CD14-positive monocyte (primary cell): ENCODE results near the gene MSH6. TPM values are rescaled to one million over a fixed set of nuclear protein-coding genes. Genes with fewer than 3 reads are reported as not detected.

Source experiments
- DNase-seq, 3 donors: peaks; one replicate each; pipeline ENCODE4 v3.0.0-alpha.2; 2011 to 2022
- H2AFZ ChIP-seq: 2 replicates; pipeline ENCODE4 v1.6.0; 2012; ENCODE audit warnings: mild to moderate bottlenecking, low read depth, low read length, inconsistent platforms; ENCODE audit not compliant: insufficient read depth, poor library complexity, severe bottlenecking
- H3K27ac ChIP-seq, 2 donors: 1 replicate in 1 of 2; 2 replicates in 1 of 2; pipeline ENCODE4 v1.5.1; 2012 to 2013; ENCODE audit warnings: low read length in 2 of 2, control low read depth in 1 of 2, inconsistent platforms in 1 of 2, low read depth in 1 of 2, mild to moderate bottlenecking in 1 of 2
- H3K27me3 ChIP-seq, 2 donors: one replicate each; pipeline versions ENCODE4 v1.6.0 to v1.6.1; 2011 to 2013; ENCODE audit warnings: low read length in 2 of 2; ENCODE audit not compliant: control insufficient read depth in 2 of 2, insufficient read depth in 2 of 2
- H3K36me3 ChIP-seq, 2 donors: replicated peaks in 1 of 2; 1 replicate in 1 of 2; 2 replicates in 1 of 2; pipeline versions ENCODE4 v1.5.1 to v1.6.1; 2012 to 2013; ENCODE audit warnings: low read length in 2 of 2, control low read depth in 1 of 2, inconsistent platforms in 1 of 2, mild to moderate bottlenecking in 1 of 2; ENCODE audit not compliant: insufficient read depth in 2 of 2, control insufficient read depth in 1 of 2
- H3K4me1 ChIP-seq, 2 donors: 1 replicate in 1 of 2; 2 replicates in 1 of 2; pipeline versions ENCODE4 v1.5.1 to v1.6.1; 2012 to 2013; ENCODE audit warnings: low read length in 2 of 2, control low read depth in 1 of 2, inconsistent platforms in 1 of 2, mild to moderate bottlenecking in 1 of 2, moderate library complexity in 1 of 2; ENCODE audit not compliant: insufficient read depth in 2 of 2, control insufficient read depth in 1 of 2
- H3K4me2 ChIP-seq: replicated peaks from 2 replicates; pipeline ENCODE3; 2012; ENCODE audit warnings: low read length, moderate library complexity, mild to moderate bottlenecking; ENCODE audit not compliant: poor library complexity, severe bottlenecking; ENCODE audit errors: extremely low read depth
- H3K4me3 ChIP-seq, 3 experiments: fragments of 200-600 bp in 1 of 3; sonication (generic) in 1 of 3; replicated peaks in 1 of 3; 1 replicate in 2 of 3; 2 replicates in 1 of 3; pipeline ENCODE4 v1.5.1; 2011 to 2013; ENCODE audit warnings: low read length in 3 of 3, mild to moderate bottlenecking in 3 of 3, control low read depth in 2 of 3, low read depth in 2 of 3, inconsistent platforms in 1 of 3, moderate library complexity in 1 of 3
- H3K79me2 ChIP-seq: 2 replicates; pipeline ENCODE4 v1.6.0; 2012; ENCODE audit warnings: mild to moderate bottlenecking, control low read depth, inconsistent platforms, low read length, moderate library complexity; ENCODE audit not compliant: insufficient read depth
- H3K9ac ChIP-seq: 2 replicates; pipeline ENCODE4 v1.6.0; 2017; ENCODE audit warnings: low read length, mild to moderate bottlenecking; ENCODE audit not compliant: insufficient read depth, poor library complexity, severe bottlenecking
- H3K9me3 ChIP-seq, 2 donors: replicated peaks in 1 of 2; 1 replicate in 1 of 2; 2 replicates in 1 of 2; pipeline versions ENCODE4 v1.5.1 to v1.6.1; 2012 to 2013; ENCODE audit warnings: low read length in 2 of 2, control low read depth in 1 of 2; ENCODE audit not compliant: control insufficient read depth in 1 of 2, insufficient read depth in 1 of 2
- H4K20me1 ChIP-seq: 2 replicates; pipeline ENCODE4 v1.6.0; 2012; ENCODE audit warnings: mild to moderate bottlenecking, low read length, control low read depth, moderate library complexity; ENCODE audit not compliant: insufficient read depth
- H3K27ac Mint-ChIP-seq, 7 donors: one replicate each; pipeline ENCODE4 v1.8.0; 2020; ENCODE audit warnings: mild to moderate bottlenecking in 7 of 7, mixed read lengths in 7 of 7, moderate library complexity in 6 of 7, inconsistent platforms in 2 of 7
- H3K27me3 Mint-ChIP-seq, 3 donors: one replicate each; pipeline ENCODE4 v1.8.0; 2021 to 2022; ENCODE audit warnings: low read depth in 3 of 3, mild to moderate bottlenecking in 3 of 3, mixed read lengths in 3 of 3, moderate library complexity in 3 of 3, inconsistent platforms in 1 of 3
- H3K36me3 Mint-ChIP-seq, 2 donors: one replicate each; pipeline ENCODE4 v1.8.0; 2020; ENCODE audit warnings: mixed read lengths in 2 of 2, inconsistent platforms in 1 of 2, mild to moderate bottlenecking in 1 of 2
- H3K4me1 Mint-ChIP-seq: one replicate; pipeline ENCODE4 v1.8.0; 2020; ENCODE audit warnings: mild to moderate bottlenecking, mixed read lengths
- H3K4me3 Mint-ChIP-seq, 2 donors: one replicate each; pipeline ENCODE4 v1.8.0; 2020; ENCODE audit warnings: mild to moderate bottlenecking in 2 of 2, mixed read lengths in 2 of 2, moderate library complexity in 1 of 2
- H3K9me3 Mint-ChIP-seq, 7 donors: one replicate each; pipeline ENCODE4 v1.8.0; 2020 to 2022; ENCODE audit warnings: mixed read lengths in 7 of 7, mild to moderate bottlenecking in 6 of 7, moderate library complexity in 6 of 7, inconsistent platforms in 2 of 7
- CTCF ChIP-seq: fragments of 200-600 bp; IDR thresholded peaks from one replicate; pipeline ENCODE4 v1.8.0; 2022; ENCODE audit warnings: antibody characterized with exemption, mild to moderate bottlenecking
- WGBS: methylation state at CpG from one replicate; pipeline ENCODE4 v1.1.5; 2013; ENCODE audit warnings: missing lambda C conversion rate; ENCODE audit not compliant: insufficient coverage; 5-methylcytosine and 5-hydroxymethylcytosine counted together
- intact Hi-C, 2 donors: fragments of 100-400 bp; cut with micrococcal nuclease; formaldehyde crosslinking; loops; one replicate each; pipeline versions ENCODE4 v1.15.0 to v1.15.1; 2023
- polyA minus RNA-seq: library from RNA; depleted of rRNA, polyadenylated mRNA; stranded (reverse); fragments of >200 nt; gene quantifications from 2 replicates; pipeline ENCODE4 v1.2.3, GENCODE V29; 2012
- polyA plus RNA-seq, 3 donors: library from polyadenylated mRNA; depleted of rRNA in 1 of 3; unstranded in 2 of 3; stranded (reverse) in 1 of 3; fragments of 300-500 nt in 2 of 3; fragments of >200 nt in 1 of 3; fragmentation: Illumina TruSeq in 2 of 3; gene quantifications; 1 replicate in 2 of 3; 2 replicates in 1 of 3; pipeline ENCODE4 v1.2.3, GENCODE V29; 2012 to 2021
- total RNA-seq, 12 experiments: library from RNA in 1 of 12; stranded (reverse) in 1 of 12; fragments of 120-200 nt in 1 of 12; gene quantifications; one replicate each; pipeline ENCODE4 v1.2.4 and lab custom pipeline; 2013 to 2026; ENCODE audit warnings: mixed read lengths in 6 of 12, inconsistent platforms in 1 of 12

MSH6 gene
- 22.1 TPM for total RNA-seq (2013)
- polyA plus RNA-seq (1 to 10 TPM; 4.1 to 6.5 (median 6.0) TPM), polyA minus RNA-seq (5.0 and 9.6 TPM in 2 replicates), total RNA-seq (lab: John Stamatoyannopoulos, UW) (10.3 to 69.0 (median 29.1) reads per million in 11 experiments)

- Mint-ChIP-seq H3K4me3 (peak within 1 kb of the TSS; percentile 84 to 92), H3K27ac (peak within 1 kb of the TSS; percentile 78 to 93 (median 88)), H3K27me3 (peaks cover 0 to 7% (median 0%) of the 10 kb centered on the region in 3 donors), H3K4me1 (peaks cover 34% of the 10 kb centered on the region), H3K9me3 (no peaks in the 10 kb centered on the region), H3K36me3 (no peaks in the 10 kb centered on the region)
- under 1% methylated on average over 97 of the region's 98 CpGs for WGBS
- peaks cover 35 to 39% of the 10 kb centered on the region in 2 donors for H3K4me1 ChIP-seq
- peak within 1 kb of the TSS; percentile 81 for H3K9ac ChIP-seq
- DNase-seq: peak; percentile 78 to 88 (median 87)
- H3K36me3 ChIP-seq: no peaks in the 10 kb centered on the region
- peaks cover 33% of the 10 kb centered on the region for H4K20me1 ChIP-seq
- TF ChIP-seq CTCF: no peak
- H2AFZ ChIP-seq: peak within 1 kb of the TSS; percentile 99
- peak within 1 kb of the TSS; percentile 82 to 91 (median 89) for H3K4me3 ChIP-seq
- H3K79me2 ChIP-seq: peaks cover 40% of the 10 kb centered on the region
- intact Hi-C loops: loop anchor here (5.0 kb wide), 1 partner anchor 124 kb away; the partner anchor contains the start of gene FBXO11 (in 2 of the 2)
- no peaks in the 10 kb centered on the region for H3K27me3 ChIP-seq
- H3K4me2 ChIP-seq: peak within 1 kb of the TSS; percentile 96
- peak within 1 kb of the TSS; percentile 59 to 88 for H3K27ac ChIP-seq
- H3K9me3 ChIP-seq: no peaks in the 10 kb centered on the region
These were observed at the start of gene MSH6 for GRCh38 chr2:47782671-47783485. TSS of gene MSH6 (plus strand) at chr2:47783145. CDS start at chr2:47783234, 89 bp downstream.

GRCh38 chr2:47735136-47735869, 47.6 kb upstream of the MSH6 start:
- WGBS: no CpG with 5 or more reads among the region's 4 CpGs
- Mint-ChIP-seq H3K4me1 (no peaks in the 10 kb centered on the region), H3K4me3 (no peak overlapping the region), H3K27ac (no peak overlapping the region), H3K9me3 (peaks cover 0 to 7% (median 0%) of the 10 kb centered on the region in 7 donors), H3K27me3 (peaks cover 0 to 2% (median 1%) of the 10 kb centered on the region in 3 donors), H3K36me3 (no peaks in the 10 kb centered on the region)
- H3K9ac ChIP-seq: no peak overlapping the region
- no peaks in the 10 kb centered on the region for H3K79me2 ChIP-seq
- DNase-seq: no peak
- H3K36me3 ChIP-seq: no peaks in the 10 kb centered on the region
- H3K27me3 ChIP-seq: no peaks in the 10 kb centered on the region
- H3K4me2 ChIP-seq: no peak overlapping the region
- H3K27ac ChIP-seq: no peak overlapping the region
- no peaks in the 10 kb centered on the region for H3K9me3 ChIP-seq
- no peak overlapping the region for H2AFZ ChIP-seq
- no peak overlapping the region for H3K4me3 ChIP-seq
- no peaks in the 10 kb centered on the region for H3K4me1 ChIP-seq
- no peaks in the 10 kb centered on the region for H4K20me1 ChIP-seq
- no peak for TF ChIP-seq CTCF
- intact Hi-C loops: no loop called here
